NOMO-1 treated with DMSO at 0.1 percent for 48 hours (cell line): ENCODE data around the gene SLC18A3.

Experiments
- DNase-seq: peaks from one replicate; lab custom pipeline; 2025; ENCODE audit not compliant: unreplicated experiment; lab: John Stamatoyannopoulos, UW

Gene SLC18A3

DNA sequence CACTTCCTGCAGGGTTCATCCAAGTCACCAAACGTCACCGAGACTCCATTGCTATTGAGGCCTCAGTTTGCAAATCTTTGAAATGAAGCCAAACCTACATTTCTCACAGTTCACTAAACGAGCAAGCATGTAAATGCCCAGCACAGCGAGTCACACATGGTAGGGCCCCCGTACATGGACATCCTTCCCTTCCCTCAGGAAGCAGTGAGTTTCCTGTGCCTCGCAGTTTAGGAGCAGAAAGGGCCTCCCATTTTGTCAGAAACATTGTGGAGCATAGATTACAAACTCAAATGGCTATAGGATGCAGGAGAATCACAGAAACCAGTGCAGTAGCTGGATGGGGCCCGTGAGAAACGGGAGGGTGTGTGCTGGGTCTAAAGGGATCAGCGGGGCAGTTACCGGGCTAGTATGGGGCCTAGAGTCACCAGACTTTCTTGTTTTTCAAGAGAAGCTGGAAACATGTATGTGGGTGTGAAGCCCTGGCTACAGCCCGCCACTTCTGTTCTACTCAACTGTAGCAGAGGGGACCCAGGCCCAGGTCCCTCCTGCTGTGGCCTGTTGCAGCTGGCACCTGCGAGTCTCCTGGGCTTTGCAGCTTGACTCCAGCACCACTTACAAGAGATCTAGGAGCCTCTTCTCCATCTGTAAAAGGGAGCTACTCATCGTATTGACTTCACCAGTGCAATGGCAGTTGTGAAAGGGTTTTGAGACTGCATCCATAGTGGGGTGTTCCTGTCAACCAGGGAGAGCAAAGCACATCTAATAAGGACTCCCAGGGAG lies 14.2 kb upstream of the SLC18A3 start:
- DNase-seq: no peak

DNA sequence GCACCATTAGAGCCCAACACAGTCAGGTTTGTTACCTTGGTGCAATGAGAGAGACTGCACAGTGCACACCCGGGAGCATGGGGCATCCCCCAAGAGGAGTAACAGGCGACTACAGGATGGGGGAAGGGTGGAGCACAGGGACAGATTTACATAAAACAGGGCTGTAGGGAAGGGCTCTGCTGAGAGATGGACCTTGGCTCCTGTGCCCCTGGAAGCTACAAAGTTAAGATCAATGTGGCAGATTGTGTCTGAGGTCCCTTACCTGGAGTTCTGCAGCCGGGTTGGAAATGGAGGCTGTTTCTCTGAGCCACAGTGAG lies 13.7 kb upstream of the SLC18A3 start:
- DNase-seq: no peak

DNA sequence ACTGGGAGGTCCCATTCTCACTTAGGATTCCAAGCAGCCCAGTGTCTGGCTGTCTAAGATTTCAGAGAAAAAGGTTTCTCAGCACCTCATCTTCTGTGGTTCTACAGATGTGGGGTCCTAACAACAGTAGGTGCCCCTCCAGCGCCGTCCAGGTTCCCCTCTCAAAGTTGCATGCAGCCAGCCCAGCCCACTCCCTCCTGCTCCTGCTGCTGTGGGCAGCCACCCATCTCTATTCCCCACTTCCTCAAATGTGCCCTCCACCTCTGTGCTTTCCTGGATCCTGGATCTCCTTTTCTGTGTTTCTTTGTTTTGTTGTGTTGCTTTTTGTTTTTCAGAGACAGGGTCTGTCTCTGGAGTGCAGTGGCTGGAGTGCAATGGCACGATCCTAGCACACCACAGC lies 13.3 kb upstream of the SLC18A3 start:
- no peak for DNase-seq

DNA sequence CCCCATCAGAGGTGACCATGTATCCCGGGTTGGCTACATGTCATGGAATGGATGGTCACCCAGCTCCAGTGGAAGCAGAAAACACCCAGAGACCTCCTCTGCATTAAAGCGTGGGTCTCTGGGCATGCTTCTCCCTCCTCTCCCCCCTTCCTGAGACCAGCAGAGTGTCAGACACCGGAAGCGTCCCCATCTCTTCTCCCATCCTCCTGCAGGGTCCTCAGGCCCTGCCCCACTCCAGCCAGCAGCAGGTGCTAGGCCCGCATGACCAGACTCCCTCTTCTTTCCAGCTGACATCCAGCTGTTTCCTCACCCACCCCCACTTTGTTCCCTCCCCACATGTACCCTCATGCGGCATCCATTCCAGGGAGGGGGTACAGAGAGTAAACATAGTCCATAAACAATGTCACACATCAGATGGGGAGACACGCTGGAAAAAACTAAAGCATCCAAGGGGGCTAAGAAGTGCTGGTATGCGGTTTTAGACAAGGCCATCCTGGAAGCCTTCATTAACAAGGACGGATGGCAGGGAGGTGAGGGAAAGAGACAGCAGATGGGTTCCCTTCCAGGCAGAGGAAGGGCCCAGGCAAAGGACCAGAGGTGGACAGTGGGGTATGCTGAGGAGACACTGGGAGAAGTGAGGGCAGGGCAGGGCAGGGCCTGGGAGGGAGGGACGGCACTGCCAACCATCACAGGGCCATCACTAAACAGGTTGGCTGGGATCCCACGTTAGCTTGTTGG lies 12.5 kb upstream of the SLC18A3 start:
- DNase-seq: no peak

DNA sequence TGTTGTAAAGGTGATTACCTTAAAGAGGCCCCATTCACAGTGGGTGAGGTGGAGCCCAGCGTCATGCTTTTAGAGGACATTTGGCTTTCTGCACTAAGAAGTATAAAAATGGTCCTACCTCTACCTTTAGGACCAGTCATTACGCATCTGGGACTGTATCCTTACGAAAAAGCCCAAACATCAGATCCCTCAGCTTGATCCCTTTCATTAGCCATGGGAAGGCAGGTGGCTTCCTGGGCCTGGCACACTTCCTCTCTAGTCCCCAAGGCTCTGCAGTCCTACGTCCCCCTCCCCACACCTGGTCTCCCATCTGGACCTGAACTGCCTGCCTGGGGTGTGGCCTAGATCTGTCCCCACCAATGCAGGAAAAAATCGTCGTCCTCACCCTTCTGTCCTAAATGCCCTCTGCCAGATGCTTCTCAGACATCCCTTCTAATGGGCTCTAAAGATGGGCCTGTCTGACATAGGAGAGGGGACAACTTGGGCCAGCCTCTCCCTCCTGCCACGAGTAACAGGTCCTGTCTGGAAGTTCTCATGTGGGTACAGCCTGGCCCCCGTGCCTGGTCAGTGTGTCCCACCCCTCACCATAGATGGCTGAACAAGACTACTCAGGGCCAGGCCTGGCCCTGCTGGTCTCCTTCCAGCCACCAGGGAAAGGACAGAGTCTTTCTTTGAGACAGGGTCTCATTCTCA lies 11.8 kb upstream of the SLC18A3 start:
- no peak for DNase-seq

DNA sequence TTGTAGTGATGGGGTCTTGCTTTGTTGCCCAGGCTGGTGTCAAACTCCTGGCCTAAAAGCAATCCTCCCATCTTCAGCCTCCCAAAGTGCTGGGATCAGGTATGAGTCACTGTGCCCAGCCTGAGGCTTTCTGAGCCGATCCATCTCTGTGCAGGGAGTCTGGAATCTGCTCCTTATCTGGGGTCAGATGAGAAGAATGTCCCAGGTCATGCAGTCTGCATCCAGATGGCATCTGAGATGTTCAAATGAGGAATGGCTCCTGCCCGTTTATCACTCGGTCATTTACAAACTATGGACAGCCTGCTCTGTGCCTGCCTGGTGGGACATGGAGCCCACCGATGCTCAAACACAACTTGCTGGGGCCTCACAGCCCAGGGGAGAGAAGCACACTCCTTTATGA lies 11.1 kb upstream of the SLC18A3 start:
- DNase-seq: no peak

DNA sequence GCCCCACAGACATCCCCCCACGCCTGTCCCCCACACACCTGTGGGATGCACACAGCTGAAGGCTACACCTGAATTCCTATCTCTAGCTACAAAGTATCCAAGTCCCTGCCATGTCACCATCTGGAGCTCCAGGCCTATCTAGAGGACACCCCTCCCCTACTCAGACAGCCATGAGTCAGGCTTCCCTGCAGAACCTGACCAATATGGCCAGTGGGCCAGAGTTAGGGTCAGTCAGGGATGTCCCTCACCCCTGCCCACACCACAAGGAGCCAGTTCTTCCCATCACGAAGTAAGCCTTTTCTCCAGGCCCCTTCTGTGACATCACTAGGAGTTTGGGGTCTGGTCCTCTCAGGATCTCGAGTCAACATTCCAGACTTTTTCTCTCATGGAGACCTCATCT lies 10.6 kb upstream of the SLC18A3 start:
- DNase-seq: no peak

DNA sequence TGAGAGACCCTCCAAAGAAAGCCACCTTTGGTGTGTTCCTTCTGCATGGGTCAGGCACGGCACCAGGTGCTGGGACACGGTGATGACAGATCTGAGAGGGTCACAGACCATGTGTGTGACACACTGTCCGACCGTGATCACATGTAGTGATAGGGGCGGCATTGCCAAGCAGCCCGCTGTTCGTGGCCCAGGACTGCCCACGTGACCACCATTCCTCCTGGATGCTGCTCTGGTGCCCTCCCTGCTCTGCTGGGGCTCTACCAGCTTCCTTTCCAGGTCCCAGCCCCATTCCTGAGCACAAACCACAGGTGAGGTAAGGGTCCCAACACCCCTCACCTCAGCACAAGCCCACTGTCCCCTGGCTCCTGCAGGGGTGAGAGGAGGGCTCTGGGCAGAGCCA lies 10.1 kb upstream of the SLC18A3 start:
- DNase-seq: no peak

DNA sequence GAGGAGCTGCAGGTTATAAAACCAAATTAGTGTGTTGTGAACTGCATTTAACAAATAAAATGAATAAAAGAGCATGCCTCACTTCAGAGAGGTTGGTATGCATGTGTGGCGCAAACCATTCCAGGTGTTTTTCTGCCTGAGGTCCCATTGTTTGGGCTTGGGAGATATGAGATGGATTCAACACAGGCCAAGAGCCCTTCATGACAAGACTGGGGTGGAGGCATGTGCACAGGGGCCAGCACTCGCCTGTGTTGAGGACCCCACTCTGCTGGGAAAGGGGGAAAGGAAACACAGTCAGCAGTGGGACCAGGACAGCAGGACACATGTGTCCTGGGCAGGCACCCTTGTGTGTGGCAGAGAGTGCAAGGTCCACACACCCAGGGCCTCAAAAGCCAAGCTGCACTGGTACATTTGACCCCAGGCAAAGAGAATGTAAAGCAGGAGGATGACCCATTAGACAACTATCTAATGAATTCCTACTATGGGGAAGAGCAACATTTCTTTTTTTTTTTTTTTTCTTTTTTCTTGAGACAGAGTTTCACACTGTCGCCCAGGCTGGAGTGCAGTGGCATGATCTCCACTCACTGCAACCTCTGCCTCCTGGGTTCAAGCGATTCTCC lies 9.2 kb upstream of the SLC18A3 start:
- DNase-seq: no peak

DNA sequence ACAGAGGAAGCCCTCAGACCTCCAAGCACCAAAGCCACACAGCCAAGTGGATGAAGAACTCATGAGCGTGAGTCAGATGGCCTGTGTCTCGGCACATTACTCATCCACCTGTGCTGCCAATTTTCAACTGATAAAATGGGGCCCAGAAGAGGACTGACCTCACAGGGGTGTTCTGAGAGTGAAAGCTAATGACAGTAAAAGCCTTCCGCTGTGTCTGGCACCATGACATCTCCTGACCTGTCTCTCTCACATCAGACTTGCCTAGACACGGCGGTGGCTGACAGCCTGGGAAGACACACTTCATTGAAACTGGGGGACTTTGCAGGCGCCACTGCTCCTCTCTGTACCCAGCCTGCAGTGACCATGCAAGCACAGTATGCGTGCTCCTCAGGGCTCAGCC lies 8.3 kb upstream of the SLC18A3 start:
- no peak for DNase-seq

DNA sequence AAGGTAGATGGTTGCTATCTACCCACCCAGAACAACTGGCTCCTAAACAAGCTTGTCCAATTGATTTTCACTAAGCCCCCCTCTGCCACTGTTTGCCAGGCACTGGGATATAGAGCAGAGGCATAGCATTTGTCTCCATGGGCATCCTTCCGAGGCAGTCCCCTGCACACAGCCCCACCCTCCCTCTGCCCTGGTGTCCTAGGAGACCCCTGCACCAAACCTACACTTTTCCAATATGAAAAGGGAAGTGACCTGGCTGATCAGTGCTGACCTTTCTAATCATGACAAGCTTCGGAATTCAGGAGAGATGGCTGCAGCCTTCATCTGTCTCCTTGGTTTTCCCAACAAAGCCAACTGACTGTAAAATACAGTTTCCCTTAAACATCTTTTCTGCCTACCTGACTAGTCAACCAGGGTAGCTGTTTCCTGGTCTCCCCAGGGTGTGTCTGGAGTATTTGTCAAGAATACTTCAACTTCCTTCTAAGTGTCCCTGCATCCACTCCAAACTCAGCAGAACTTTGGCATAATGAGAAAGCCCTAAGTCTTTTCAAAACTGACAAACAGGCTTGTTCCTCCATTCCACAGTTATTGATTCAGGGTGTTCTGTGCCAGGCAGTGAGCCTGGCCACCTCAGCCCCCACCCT lies 7.6 kb upstream of the SLC18A3 start:
- no peak for DNase-seq

DNA sequence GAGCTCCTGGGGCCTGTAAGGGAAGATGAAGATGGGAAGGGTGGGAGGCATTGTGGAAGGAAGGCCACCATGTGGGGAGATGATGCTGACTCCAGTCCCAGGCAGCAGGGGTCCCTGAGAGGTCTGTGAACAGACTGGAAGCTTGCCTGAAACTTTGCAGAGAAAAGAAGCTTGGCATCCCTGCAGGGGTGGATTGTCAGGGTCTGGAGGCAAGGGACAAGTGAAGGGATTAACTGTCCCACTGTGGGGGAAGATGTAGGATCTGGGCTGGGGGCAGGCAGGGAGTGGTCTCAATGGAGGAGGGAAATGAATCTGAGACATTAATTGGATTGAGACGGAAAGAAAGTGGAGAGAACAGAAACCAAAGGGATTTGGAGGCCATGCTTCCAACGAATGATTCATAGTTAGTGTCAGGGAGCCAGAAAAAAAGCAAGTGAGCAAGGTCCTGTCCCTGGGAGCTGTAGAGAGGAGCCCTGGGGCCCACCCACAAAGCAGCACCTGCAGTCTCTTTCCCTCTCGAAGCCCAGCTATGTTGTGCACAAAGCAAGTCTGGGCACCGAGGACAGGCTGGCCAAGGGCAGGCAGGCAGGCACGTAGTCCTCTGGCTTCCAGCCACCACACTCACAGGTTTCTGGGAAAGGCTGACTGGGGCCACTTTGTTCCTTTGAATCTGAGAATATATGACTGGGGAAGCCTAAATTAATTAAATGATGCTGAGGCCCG lies 4.7 kb upstream of the SLC18A3 start:
- no peak for DNase-seq

DNA sequence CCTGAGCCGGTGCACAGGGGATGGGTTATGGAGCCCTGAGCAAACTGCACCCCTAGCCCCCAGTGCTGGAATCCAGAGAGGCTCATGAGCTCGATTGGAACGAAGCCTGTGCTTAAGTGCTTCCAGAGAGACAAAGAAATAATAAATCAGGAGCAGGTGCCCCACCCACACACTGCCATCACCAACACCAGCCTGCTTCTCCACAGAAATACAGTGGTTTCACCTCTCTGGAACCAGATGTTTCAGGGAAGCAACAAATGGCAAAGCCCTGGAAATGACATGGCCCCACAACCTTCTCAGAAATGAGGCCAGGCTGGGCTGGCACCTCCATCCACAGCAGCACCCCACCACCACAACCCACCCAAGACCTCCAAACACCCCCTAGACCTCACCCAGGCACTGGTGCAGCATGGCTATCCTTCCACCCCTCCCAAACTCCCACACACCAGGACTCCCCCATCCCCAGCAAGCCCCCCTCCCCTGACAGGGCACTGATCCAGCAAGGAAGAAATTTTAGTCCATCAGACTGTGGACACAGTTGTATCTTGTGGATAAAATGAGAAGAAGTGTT lies 4.1 kb upstream of the SLC18A3 start:
- DNase-seq: no peak

DNA sequence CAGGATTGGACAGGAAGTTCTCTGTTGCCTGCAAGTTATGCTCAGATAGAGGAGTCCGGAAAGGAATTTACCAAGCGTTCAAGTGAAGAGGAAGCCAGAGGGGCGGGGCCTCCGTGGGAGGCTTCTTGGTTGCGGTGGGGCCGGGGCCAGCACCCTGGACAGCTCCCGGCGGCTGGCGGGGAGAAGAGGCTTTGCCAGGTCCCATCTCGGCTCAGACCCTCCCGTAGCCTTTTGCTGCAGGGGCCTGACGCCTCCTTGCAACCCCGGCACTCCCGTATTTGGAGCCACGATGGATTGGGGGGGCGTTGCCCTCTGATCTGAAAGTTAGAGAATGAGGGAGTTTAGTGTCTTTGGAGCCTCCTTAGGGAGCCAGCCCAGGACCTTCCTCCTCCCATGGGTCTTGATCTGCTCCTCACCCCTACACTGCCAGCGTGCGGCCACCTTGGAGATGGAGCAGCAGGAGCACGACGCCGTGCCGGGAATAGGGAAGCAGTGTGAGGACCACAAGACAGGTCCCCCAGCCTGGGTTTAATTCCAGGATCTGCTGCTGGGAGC lies 3.1 kb upstream of the SLC18A3 start:
- DNase-seq: peak; percentile 63

DNA sequence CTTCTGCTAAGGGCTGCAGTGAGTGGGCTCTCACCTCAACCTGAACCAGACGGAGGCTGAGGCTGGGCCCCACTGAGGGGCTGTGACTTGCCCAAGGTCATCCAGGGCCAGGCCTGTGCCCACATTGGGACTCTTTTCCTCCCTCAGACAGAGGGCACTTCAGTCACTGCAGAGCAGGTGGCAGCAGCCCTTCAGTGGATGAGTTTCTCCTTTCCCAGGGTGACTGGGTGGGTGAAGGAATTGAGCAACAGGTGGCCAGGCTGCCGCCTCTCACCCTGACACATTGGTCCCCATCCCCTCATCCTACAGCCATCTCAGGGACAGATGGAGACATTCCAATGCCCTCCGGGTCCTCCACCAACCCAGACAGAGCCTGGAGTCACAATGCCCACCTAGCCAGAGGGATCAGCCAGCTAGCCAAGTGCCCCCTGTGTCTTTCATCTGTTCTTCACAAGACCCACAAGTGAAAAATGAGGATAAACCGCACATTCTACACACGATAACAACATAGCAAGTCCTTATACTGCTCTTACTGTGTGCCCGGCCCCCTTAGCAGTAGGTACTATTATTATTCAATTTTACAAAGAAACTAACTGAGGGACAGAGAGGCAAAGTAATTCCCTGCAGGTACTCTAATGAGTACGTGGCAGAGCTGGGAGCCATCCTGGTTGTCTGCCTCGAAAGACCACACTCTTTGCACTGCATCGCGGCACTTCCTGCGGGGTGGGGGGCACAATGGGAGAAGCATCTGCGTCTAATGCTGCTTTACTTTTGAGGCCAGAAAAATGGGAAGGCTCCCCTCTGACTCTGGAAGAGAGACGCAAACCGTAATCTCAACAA lies 1.7 kb upstream of the SLC18A3 start:
- DNase-seq: no peak

DNA sequence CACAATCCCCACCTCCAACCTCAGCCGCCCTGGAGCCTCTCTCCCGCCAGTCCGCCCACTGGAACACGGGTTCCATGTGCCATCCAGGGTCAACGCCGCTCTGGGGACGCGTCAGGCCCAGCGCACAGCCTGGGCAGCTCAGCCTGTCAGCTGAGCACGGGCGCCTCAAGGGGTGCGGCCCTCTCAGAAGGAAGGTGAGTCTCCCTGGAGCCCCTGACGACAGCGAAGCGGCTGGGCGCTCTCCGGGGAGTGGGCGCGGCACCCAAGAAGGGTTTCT lies 1.2 kb upstream of the SLC18A3 start:
- no peak for DNase-seq

DNA sequence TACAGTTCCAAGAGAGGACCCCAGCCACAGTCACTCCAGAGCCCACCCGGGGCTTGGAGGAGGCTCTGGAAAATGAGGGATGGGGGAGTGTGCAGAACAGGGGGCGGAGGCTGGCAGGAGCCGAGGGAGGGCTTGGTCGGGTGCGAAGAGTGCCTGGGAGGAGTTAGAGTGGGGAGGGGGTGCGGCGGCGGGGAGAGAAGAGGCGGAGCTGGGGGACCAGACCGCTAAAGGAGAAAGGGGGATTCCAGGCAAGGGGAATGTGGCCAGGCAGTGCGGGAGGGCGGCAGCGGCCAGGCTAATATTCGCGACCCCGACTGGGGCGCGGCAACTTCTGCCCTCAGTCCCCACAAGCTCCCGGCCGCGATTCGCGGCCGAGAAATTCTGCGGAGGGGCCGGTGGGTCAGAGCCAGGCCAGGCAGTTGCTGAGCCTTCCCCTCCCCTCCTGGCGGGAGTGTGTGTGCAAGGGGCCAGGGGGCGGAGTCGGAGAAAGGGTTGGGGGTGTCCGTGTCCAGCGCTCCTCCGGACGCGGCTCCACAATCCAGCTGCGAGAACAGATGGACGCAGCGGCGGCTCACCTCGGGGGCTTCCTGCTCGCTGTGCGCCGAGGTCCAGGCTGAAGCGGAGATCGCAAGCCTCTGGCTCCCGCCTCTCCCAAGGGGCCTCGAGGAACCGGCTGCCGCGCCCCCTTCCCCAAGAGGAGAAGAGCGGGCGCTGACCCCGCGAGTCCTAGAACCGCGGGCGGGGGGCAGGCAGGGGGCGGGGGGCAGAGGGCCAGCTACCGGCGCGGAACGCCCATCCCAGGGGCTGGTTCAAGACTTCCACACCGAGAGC lies 612 bp upstream of the SLC18A3 start:
- no peak for DNase-seq

DNA sequence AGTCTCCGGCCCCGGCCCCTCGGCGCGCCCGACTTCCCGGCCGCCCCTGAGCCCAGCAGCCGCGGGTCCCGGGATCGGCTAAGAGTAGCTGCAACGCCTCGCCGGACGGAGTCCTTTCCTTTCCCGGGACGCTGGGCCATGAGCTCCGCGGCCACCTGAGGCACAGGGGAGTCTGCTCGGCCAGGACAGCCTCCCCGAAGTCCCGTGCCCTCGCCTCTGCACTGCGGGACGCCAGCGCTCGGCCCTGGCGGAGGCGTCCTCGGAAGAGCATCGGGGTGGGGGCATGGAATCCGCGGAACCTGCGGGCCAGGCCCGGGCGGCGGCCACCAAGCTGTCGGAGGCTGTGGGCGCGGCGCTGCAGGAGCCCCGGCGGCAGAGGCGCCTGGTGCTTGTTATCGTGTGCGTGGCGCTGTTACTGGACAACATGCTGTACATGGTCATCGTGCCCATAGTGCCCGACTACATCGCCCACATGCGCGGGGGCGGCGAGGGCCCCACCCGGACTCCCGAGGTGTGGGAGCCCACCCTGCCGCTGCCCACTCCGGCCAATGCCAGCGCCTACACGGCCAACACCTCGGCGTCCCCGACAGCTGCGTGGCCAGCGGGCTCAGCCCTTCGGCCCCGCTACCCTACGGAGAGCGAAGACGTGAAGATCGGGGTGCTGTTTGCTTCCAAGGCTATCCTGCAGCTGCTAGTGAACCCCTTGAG lies 502 bp downstream of the SLC18A3 start:
- DNase-seq: no peak
